HL-60/S4 (cell line): ENCODE data around the gene CCDC70.

Experiments
- in situ Hi-C: fragments of 300-500 bp; cut with MboI; formaldehyde crosslinking; loops from 2 replicates; pipeline ENCODE4 v1.14.3; 2022; ENCODE audit warnings: low sequenced_read_pairs

CCDC70 gene

GRCh38 chr13:51828730-51829567 is 32.8 kb upstream of the CCDC70 start:
- in situ Hi-C loops, result no loop called here

GRCh38 chr13:51829568-51829899 is 32.2 kb upstream of the CCDC70 start:
- in situ Hi-C loops, result no loop called here

GRCh38 chr13:51831519-51831918 is 30.2 kb upstream of the CCDC70 start:
- in situ Hi-C loops, result no loop called here

- in situ Hi-C loops, result no loop called here
Observed at GRCh38 chr13:51832471-51833152, 29.2 kb upstream of the CCDC70 start.

GRCh38 chr13:51833980-51834379 is 27.8 kb upstream of the CCDC70 start:
- in situ Hi-C loops, result no loop called here

- in situ Hi-C loops, result no loop called here
Observed at GRCh38 chr13:51834581-51835171, 27.1 kb upstream of the CCDC70 start.

GRCh38 chr13:51837016-51837415 is 24.8 kb upstream of the CCDC70 start:
- in situ Hi-C loops, result no loop called here

GRCh38 chr13:51838240-51838846 is 23.4 kb upstream of the CCDC70 start:
- in situ Hi-C loops, result no loop called here

- in situ Hi-C loops, result no loop called here
Observed at GRCh38 chr13:51839711-51840540, 21.8 kb upstream of the CCDC70 start.

- in situ Hi-C loops, result no loop called here
Observed at GRCh38 chr13:51840917-51841316, 20.9 kb upstream of the CCDC70 start.

GRCh38 chr13:51841732-51842131 is 20.0 kb upstream of the CCDC70 start:
- in situ Hi-C loops, result no loop called here

- in situ Hi-C loops, result no loop called here
Observed at GRCh38 chr13:51843529-51843928, 18.2 kb upstream of the CCDC70 start.

- in situ Hi-C loops, result no loop called here
Observed at GRCh38 chr13:51844862-51845573, 16.8 kb upstream of the CCDC70 start, which contains the start of gene TMEM272. Gene TMEM272 (minus strand): TSS chr13:51845177. CDS start chr13:51838530, 6,647 bp downstream.

- in situ Hi-C loops, result no loop called here
Observed at GRCh38 chr13:51845574-51846318, 16.0 kb upstream of the CCDC70 start.

GRCh38 chr13:51846756-51847155 is 15.0 kb upstream of the CCDC70 start:
- in situ Hi-C loops, result no loop called here

- in situ Hi-C loops, result no loop called here
Observed at GRCh38 chr13:51848674-51849073, 13.1 kb upstream of the CCDC70 start.

GRCh38 chr13:51849145-51850101 is 12.3 kb upstream of the CCDC70 start:
- in situ Hi-C loops, result no loop called here
